K562 (cell line): ENCODE data around the gene ZFAND2A. TPM values are rescaled to one million over a fixed set of nuclear protein-coding genes. Genes with fewer than 3 reads are reported as not detected.

Experiments used
- ATAC-seq: fragments of 200-7000 bp; cut with Tn5 transposase; 3 replicates; pipeline ENCODE4 v1.9.1; 2020; ENCODE audit warnings: moderate library complexity
- BruUV-seq: library from RNA; stranded (reverse); fragments of 400-500 nt; replicated peaks from 2 replicates; lab custom pipeline; 2021; lab: Mats Ljungman, UMichigan
- CTCF ChIA-PET: fragments of 300-600 bp; formaldehyde crosslinking; extraction: SDS; loops from one replicate; lab custom pipeline; 2021; ENCODE audit warnings: low intra/inter-chr PET ratio; lab: Yijun Ruan, JAX
- POLR2A ChIA-PET: fragments of 300-600, 350-650 bp; sonication (Branson Sonifier 250); formaldehyde crosslinking; extraction: SDS; loops from one replicate; lab custom pipeline; 2021; ENCODE audit warnings: antibody characterized with exemption, inconsistent platforms; lab: Yijun Ruan, JAX
- DNase-seq, 4 experiments: peaks; one replicate each; pipeline versions ENCODE4 v3.0.0 to v3.0.0-alpha.2; 2011 to 2018; ENCODE audit warnings: low spot score in 3 of 4, mixed read lengths in 3 of 4; ENCODE audit errors: extremely low read depth in 1 of 4
- FAIRE-seq: peaks from 2 replicates; lab custom pipeline; 2011; peaks lifted over from hg19 to GRCh38; lab: Jason Lieb, UNC
- H2AFZ ChIP-seq: 2 replicates; pipeline ENCODE4 v1.6.0; 2011; ENCODE audit warnings: low read depth, low read length, control low read depth, inconsistent platforms
- H3K27ac ChIP-seq: fragments of 200-600 bp; 3 replicates; pipeline ENCODE4 v1.8.0; 2011; ENCODE audit warnings: low read depth, mild to moderate bottlenecking, control low read depth, inconsistent platforms, low read length, moderate library complexity, mixed read lengths; ENCODE audit errors: extremely low read depth
- H3K27me3 ChIP-seq, 2 experiments: fragments of 300-600 bp in 1 of 2; 2 replicates in 1 of 2; 3 replicates in 1 of 2; pipeline versions ENCODE4 v1.6.0 to v1.8.0; 2011; ENCODE audit warnings: inconsistent platforms in 2 of 2, low read length in 2 of 2, mild to moderate bottlenecking in 1 of 2, mixed read lengths in 1 of 2, moderate library complexity in 1 of 2; ENCODE audit not compliant: control insufficient read depth in 2 of 2, insufficient read depth in 2 of 2
- H3K36me3 ChIP-seq: fragments of 300-600 bp; 3 replicates; pipeline ENCODE4 v1.8.0; 2011; ENCODE audit warnings: mild to moderate bottlenecking, low read length, inconsistent platforms; ENCODE audit not compliant: control insufficient read depth, insufficient read depth
- H3K4me1 ChIP-seq, 2 experiments: fragments of 200-600 bp in 1 of 2; replicated peaks in 1 of 2; 2 replicates in 1 of 2; 3 replicates in 1 of 2; pipeline versions ENCODE4 v1.5.1 to v1.8.0; 2011; ENCODE audit warnings: inconsistent platforms in 2 of 2, low read length in 2 of 2, mild to moderate bottlenecking in 1 of 2, mixed read lengths in 1 of 2, moderate library complexity in 1 of 2; ENCODE audit not compliant: control insufficient read depth in 2 of 2, insufficient read depth in 2 of 2
- H3K4me2 ChIP-seq: 2 replicates; pipeline ENCODE4 v1.6.1; 2011; ENCODE audit warnings: low read length, control low read depth, inconsistent platforms, mixed read lengths; ENCODE audit not compliant: insufficient read depth
- H3K4me3 ChIP-seq: fragments of 200-600 bp; sonication (generic), shearing (Covaris generic); 2 replicates; pipeline ENCODE4 v1.5.1; 2016; ENCODE audit warnings: control low read depth, inconsistent platforms
- H3K79me2 ChIP-seq: fragments of 200-600 bp; 3 replicates; pipeline ENCODE4 v1.8.0; 2011; ENCODE audit warnings: low read length, inconsistent platforms; ENCODE audit not compliant: control insufficient read depth, insufficient read depth
- H3K9ac ChIP-seq, 2 experiments: 2 replicates each; pipeline versions ENCODE4 v1.6.0 to v1.6.1; 2011; ENCODE audit warnings: low read depth in 2 of 2, low read length in 2 of 2, control low read depth in 1 of 2, inconsistent platforms in 1 of 2, mild to moderate bottlenecking in 1 of 2, mixed read lengths in 1 of 2; ENCODE audit not compliant: insufficient read depth in 1 of 2
- H3K9me1 ChIP-seq: one replicate; pipeline ENCODE4 v1.6.0; 2011; ENCODE audit warnings: inconsistent platforms, mild to moderate bottlenecking, low read length, moderate library complexity; ENCODE audit not compliant: control insufficient read depth, insufficient read depth
- H3K9me3 ChIP-seq: replicated peaks from 2 replicates; pipeline ENCODE4 v1.5.1; 2011; ENCODE audit warnings: low read depth, low read length, inconsistent platforms; ENCODE audit not compliant: control insufficient read depth, insufficient read depth
- H4K20me1 ChIP-seq: replicated peaks from 2 replicates; pipeline ENCODE4 v1.6.1; 2011; ENCODE audit warnings: low read length, inconsistent platforms, mixed read lengths; ENCODE audit not compliant: control insufficient read depth, insufficient read depth
- FIP1L1 ChIP-seq: fragments of 200-400 bp; formaldehyde crosslinking; IDR thresholded peaks from 2 replicates; pipeline ENCODE4 v1.6.1; 2018; ENCODE audit warnings: mild to moderate bottlenecking, low read depth, low read length; ENCODE audit not compliant: poor library complexity, severe bottlenecking
- FOSL1 ChIP-seq: fragments of 200-800 bp; sonication (Bioruptor generic); conservative IDR thresholded peaks from 2 replicates; pipeline ENCODE4 v1.6.1; 2016; ENCODE audit warnings: missing genetic modification characterization, missing compliant biosample characterization
- JUND ChIP-seq, 2 experiments: IDR thresholded peaks; 2 replicates in 1 of 2; 3 replicates in 1 of 2; pipeline ENCODE4 v1.6.1; 2011; ENCODE audit warnings: borderline replicate concordance in 2 of 2, low read depth in 2 of 2, low read length in 2 of 2, improper control_type of control experiment in 1 of 2, missing biosample characterization in 1 of 2, missing genetic modification characterization in 1 of 2, missing genetic modification reagents in 1 of 2
- KDM4B ChIP-seq, 2 experiments: fragments of 450-650 bp in 1 of 2; sonication (generic) in 1 of 2; IDR thresholded peaks; 2 replicates each; pipeline ENCODE4 v1.6.1; 2016 to 2017; ENCODE audit warnings: borderline replicate concordance in 2 of 2, antibody characterized with exemption in 1 of 2, low read depth in 1 of 2, mild to moderate bottlenecking in 1 of 2
- MIER1 ChIP-seq: fragments of 450-650 bp; IDR thresholded peaks from 2 replicates; pipeline ENCODE4 v1.6.1; 2016; ENCODE audit warnings: antibody characterized with exemption, mild to moderate bottlenecking, low read depth
- PHTF2 ChIP-seq: fragments of 250-450 bp; sonication (Bioruptor Pico); IDR thresholded peaks from 2 replicates; pipeline ENCODE4 v1.5.0; 2021; ENCODE audit warnings: mild to moderate bottlenecking
- WGBS: fragments of 100-300 bp; shearing (Covaris generic); methylation state at CpG from one replicate; pipeline ENCODE4 v1.1.6; 2016; ENCODE audit warnings: low coverage, mixed read lengths; ENCODE audit not compliant: insufficient coverage; ENCODE audit errors: missing lambda C conversion rate; 5-methylcytosine and 5-hydroxymethylcytosine counted together
- in situ Hi-C: fragments of 300-500 bp; cut with MboI; formaldehyde crosslinking; loops from 4 replicates; pipeline ENCODE4 v1.15.0; 2018; ENCODE audit warnings: inconsistent platforms, mixed read lengths
- intact Hi-C: fragments of 100-400 bp; cut with micrococcal nuclease; formaldehyde crosslinking; loops from 2 replicates; pipeline ENCODE4 v1.14.2; 2022
- polyA plus RNA-seq, 8 experiments: library from polyadenylated mRNA; depleted of rRNA in 4 of 8; stranded (reverse) in 5 of 8; unstranded in 3 of 8; fragments of >200 nt; fragmentation: Nextera tagmentation in 2 of 8; fragmentation: Illumina TruSeq in 1 of 8; extraction: Ambion mirVana in 2 of 8; extraction: Trizol in 1 of 8; gene quantifications; 2 replicates each; pipeline versions ENCODE4 v1.2.1 to v1.2.3, GENCODE V29; 2011 to 2014; ENCODE audit warnings: inconsistent platforms in 1 of 8, missing spikeins in 1 of 8
- total RNA-seq, 7 experiments: library from RNA; depleted of rRNA in 6 of 7; stranded (reverse); fragments of >200 nt in 6 of 7; fragmentation: Illumina TruSeq in 2 of 7; extraction: Trizol in 2 of 7; gene quantifications; 2 replicates each; pipeline versions ENCODE4 v1.2.1 to v1.2.3, GENCODE V29; 2011 to 2021; ENCODE audit warnings: low replicate concordance in 1 of 7
- TF ChIP-seq, protein P1 (sequence below): fragments of 450-650 bp; IDR thresholded peaks from 2 replicates; pipeline ENCODE4 v1.6.1; 2016; ENCODE audit warnings: antibody characterized with exemption
- TF ChIP-seq, protein P2 (sequence below): sonication (generic); formaldehyde crosslinking; IDR thresholded peaks from 2 replicates; pipeline ENCODE4 v1.8.0; 2022; ENCODE audit warnings: mild to moderate bottlenecking, missing genetic modification reagents, borderline replicate concordance

ZFAND2A gene
- total and polyA plus RNA-seq, 9 of the 15 experiments (the other 6 are each of a cell fraction or from before 2014, with no cell fraction given) = 16.8 to 56.8 (median 26.1) TPM

DNA sequence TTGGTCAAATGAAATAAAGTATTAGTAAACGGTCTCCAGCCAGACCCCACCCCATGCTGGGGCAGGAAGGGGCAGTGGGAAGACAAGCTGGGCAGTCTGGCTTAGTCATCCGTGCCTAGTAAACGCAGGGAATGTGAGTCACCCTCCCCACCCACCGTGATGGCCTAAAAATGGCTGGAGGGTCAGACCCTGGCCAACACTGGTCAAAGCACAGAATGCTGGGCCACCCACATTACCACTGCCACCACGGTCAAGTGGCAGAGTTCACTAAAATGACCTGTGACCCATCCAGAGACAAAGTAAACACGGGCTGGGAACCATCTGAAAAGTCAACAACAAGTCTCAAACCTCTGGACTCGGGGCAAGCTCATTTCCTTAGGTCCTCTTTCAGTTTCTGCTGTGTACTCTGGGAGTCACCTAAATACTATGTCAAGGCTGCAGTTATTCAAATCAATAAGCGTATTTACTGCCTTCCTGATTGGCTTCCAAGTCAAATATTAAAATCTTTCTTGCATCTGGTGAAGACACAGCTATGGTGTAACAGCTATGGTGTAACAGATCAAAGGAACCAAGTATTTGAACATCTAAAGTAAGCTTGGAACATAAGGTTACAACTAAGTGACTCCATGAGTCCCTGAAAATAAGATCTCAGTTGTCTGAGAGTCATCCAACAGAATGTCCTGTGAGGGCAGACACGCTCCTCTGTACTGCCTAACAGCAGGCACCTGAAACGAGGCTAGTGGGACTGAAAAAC lies 3.0 kb downstream of the ZFAND2A start:
- Histone ChIP-seq H3K9me3 (no peaks in the 10 kb centered on the region), H3K36me3 (peaks cover 59% of the 10 kb centered on the region; the same call in 2 of the 3 replicates), H3K9ac (0 out of 4 replicates have a peak overlapping the region, but pooled peaks of 1 of the 2 experiments have one; percentile 19), H3K27me3 (no peaks in the 10 kb centered on the region), H3K4me2 (no peak overlapping the region), H3K27ac (no peak overlapping the region; the same call in 2 of the 3 replicates), H4K20me1 (0 out of 2 replicates have a peak, but pooled peaks cover 5% of the 10 kb centered on the region), H3K79me2 (peaks cover 37% of the 10 kb centered on the region), H2AFZ (no peak overlapping the region)
- peak in 2 of 4 experiments; percentile 19 to 22 for DNase-seq
- ChIA-PET POLR2A (interaction anchor here (1.0 to 2.5 kb wide), 2 partner anchors 13 to 18 kb away, joined by 3 to 8 read pairs; no protein-coding TSS in a partner anchor), CTCF (no interaction called here)
- in situ Hi-C loops = loop anchor here (25.0 kb wide), 1 partner anchor 170 kb away; the partner anchor contains the start of genes COX19 and CYP2W1
- no TSS peak for BruUV-seq
- 57% methylated on average over 10 of the region's 10 CpGs for WGBS
- peak; percentile 31; the same call in 1 of the 2 replicates for TF ChIP-seq FOSL1 (tag)
- TF ChIP-seq, protein P1, sequence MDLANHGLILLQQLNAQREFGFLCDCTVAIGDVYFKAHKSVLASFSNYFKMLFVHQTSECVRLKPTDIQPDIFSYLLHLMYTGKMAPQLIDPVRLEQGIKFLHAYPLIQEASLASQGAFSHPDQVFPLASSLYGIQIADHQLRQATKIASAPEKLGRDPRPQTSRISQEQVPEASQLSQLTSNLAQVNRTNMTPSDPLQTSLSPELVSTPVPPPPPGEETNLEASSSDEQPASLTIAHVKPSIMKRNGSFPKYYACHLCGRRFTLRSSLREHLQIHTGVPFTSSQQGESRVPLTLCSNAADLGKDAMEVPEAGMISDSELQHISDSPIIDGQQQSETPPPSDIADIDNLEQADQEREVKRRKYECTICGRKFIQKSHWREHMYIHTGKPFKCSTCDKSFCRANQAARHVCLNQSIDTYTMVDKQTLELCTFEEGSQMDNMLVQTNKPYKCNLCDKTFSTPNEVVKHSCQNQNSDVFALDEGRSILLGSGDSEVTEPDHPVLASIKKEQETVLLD = no peak
- TF ChIP-seq, protein P2, sequence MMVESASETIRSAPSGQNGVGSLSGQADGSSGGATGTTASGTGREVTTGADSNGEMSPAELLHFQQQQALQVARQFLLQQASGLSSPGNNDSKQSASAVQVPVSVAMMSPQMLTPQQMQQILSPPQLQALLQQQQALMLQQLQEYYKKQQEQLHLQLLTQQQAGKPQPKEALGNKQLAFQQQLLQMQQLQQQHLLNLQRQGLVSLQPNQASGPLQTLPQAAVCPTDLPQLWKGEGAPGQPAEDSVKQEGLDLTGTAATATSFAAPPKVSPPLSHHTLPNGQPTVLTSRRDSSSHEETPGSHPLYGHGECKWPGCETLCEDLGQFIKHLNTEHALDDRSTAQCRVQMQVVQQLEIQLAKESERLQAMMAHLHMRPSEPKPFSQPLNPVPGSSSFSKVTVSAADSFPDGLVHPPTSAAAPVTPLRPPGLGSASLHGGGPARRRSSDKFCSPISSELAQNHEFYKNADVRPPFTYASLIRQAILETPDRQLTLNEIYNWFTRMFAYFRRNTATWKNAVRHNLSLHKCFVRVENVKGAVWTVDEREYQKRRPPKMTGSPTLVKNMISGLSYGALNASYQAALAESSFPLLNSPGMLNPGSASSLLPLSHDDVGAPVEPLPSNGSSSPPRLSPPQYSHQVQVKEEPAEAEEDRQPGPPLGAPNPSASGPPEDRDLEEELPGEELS = no peak
- TF ChIP-seq PHTF2 (CRISPR knock-in tag) = peak; percentile 80; the same call in 1 of the 2 replicates
- TF ChIP-seq MIER1 = no peak
- TF ChIP-seq KDM4B (IDR thresholded peaks at IDR 0.05; ENCODE audit: borderline replicate concordance in 2 of 2, low read depth in 1 of 2) = no peak
- TF ChIP-seq FIP1L1 = no peak
- TF ChIP-seq JUND (IDR thresholded peaks at IDR 0.05; ENCODE audit: borderline replicate concordance, low read depth, low read length) = peak; percentile 19; the same call in 1 of the 2 replicates
- TF ChIP-seq JUND (tag; IDR thresholded peaks at IDR 0.05; ENCODE audit: borderline replicate concordance, low read depth, low read length) = no peak
- TF ChIP-seq, all 486 proteins: peak for 3
- intact Hi-C loops = no loop called here
- no peaks in the 10 kb centered on the region for H3K9me1 ChIP-seq
- H3K4me3 ChIP-seq = no peak overlapping the region
- H3K4me1 ChIP-seq = peaks cover 0 to 23% of the 10 kb centered on the region in 2 experiments; a peak in 3 of 5 replicates
- ATAC-seq (no peak), FAIRE-seq (peak; percentile 42)
